DND-41 (cell line): ENCODE measurements around the gene MAP7D1.

Experiments used
- EZH2 ChIP-seq: IDR thresholded peaks from 3 replicates; pipeline ENCODE4 v1.6.1; 2012; ENCODE audit warnings: borderline replicate concordance, low read depth, mild to moderate bottlenecking, moderate library complexity, low read length, inconsistent platforms; ENCODE audit not compliant: severe bottlenecking
- TF ChIP-seq, protein P1 (sequence below): IDR thresholded peaks from 2 replicates; pipeline ENCODE4 v1.5.1; 2012; ENCODE audit warnings: borderline replicate concordance, low read length, moderate library complexity, mild to moderate bottlenecking; ENCODE audit not compliant: poor library complexity, severe bottlenecking; ENCODE audit errors: extremely low read depth

DNA sequence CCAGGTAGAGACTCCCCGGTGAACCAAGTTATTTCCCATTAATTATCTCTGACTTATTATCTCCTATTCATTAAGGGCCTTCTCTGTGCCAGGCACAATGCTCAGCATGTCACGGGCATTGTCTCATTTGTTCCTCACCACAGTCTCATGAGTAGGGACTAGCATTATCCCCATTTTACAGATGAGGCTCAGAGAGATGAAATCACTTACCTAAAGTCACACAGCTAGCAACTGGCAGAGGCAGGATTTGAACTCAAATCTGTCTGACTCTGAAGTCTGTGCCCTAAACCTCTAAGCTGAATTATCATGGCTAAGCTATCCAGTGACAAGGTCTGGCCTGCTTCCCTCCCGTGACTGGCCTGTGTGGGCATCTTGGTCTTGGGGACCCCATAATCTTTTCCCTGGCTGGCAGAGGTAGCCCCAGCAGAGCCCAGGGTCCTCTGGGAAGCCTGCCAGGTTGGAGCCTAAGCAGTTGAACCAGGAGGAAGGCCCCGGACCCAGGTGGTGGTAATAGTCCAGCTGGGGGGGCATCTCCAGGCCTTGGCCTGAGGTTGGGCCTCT lies 4.5 kb downstream of the MAP7D1 start:
- TF ChIP-seq, protein P1, sequence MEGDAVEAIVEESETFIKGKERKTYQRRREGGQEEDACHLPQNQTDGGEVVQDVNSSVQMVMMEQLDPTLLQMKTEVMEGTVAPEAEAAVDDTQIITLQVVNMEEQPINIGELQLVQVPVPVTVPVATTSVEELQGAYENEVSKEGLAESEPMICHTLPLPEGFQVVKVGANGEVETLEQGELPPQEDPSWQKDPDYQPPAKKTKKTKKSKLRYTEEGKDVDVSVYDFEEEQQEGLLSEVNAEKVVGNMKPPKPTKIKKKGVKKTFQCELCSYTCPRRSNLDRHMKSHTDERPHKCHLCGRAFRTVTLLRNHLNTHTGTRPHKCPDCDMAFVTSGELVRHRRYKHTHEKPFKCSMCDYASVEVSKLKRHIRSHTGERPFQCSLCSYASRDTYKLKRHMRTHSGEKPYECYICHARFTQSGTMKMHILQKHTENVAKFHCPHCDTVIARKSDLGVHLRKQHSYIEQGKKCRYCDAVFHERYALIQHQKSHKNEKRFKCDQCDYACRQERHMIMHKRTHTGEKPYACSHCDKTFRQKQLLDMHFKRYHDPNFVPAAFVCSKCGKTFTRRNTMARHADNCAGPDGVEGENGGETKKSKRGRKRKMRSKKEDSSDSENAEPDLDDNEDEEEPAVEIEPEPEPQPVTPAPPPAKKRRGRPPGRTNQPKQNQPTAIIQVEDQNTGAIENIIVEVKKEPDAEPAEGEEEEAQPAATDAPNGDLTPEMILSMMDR: no peak
- no peak for TF ChIP-seq EZH2
